MG63 (cell line): ENCODE data around the gene CPSF7. TPM values are rescaled to one million over a fixed set of nuclear protein-coding genes. Genes with fewer than 3 reads are reported as not detected.
"Not testable (repeated sequence)": the region's sequence is repeated elsewhere in the genome, so short reads cannot be mapped to it uniquely, and the experiment has no call there.

Experiments
- DNase-seq: peaks from one replicate; pipeline ENCODE4 v3.0.0-alpha.2; 2020
- H3K27me3 ChIP-seq: fragments of 250-450 bp; sonication (Bioruptor Pico); 2 replicates; pipeline ENCODE4 v1.5.1; 2020; ENCODE audit warnings: mild to moderate bottlenecking, moderate library complexity
- H3K36me3 ChIP-seq: fragments of 250-450 bp; sonication (Bioruptor Pico); 2 replicates; pipeline ENCODE4 v1.5.1; 2020; ENCODE audit warnings: mild to moderate bottlenecking, moderate library complexity
- H3K4me3 ChIP-seq: fragments of 250-450 bp; sonication (Bioruptor Pico); 2 replicates; pipeline ENCODE4 v1.5.1; 2020; ENCODE audit warnings: mild to moderate bottlenecking, moderate library complexity
- H3K9me3 ChIP-seq: fragments of 250-450 bp; sonication (Bioruptor Pico); 2 replicates; pipeline ENCODE4 v1.5.1; 2020; ENCODE audit warnings: mild to moderate bottlenecking, moderate library complexity
- total RNA-seq: library from RNA; depleted of rRNA; stranded (reverse); fragments of >200 nt; shearing (Covaris generic); gene quantifications from 2 replicates; pipeline ENCODE4 v1.2.3, GENCODE V29; 2014; ENCODE audit warnings: low replicate concordance

Gene CPSF7
- total RNA-seq, 1 experiment from 2014 or later, result 40.3 TPM

GRCh38 chr11:61447601-61448551 is 18.1 kb upstream of the CPSF7 start:
- Histone ChIP-seq H3K27me3 (no peaks in the 10 kb centered on the region), H3K9me3 (no peaks in the 10 kb centered on the region), H3K36me3 (peaks cover 67% of the 10 kb centered on the region), H3K4me3 (no peak overlapping the region)
- DNase-seq, result no peak

DNA sequence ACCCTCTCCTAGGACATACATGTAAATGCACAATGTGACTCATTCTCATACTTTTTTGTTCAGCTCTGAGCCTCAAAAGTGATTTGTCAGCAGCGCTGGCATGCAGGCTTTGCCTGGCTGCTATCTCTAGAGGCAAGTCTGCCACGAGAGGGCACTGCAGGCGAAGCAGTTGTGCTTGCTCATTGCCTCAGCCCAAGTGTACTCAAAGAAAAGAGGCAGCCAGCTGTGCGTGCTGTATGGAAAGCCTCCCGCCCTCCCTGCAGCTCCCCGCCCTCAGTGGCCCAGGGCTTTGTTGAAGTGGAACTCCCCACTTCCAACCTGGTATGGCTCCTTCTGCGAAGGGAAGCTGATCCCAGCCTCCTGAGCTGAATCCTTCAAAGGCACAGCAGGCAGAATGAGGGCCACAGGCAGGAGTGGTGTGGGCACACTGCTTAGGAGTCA is 16.5 kb upstream of the CPSF7 start:
- DNase-seq, result peak; percentile 92
- peaks cover 75% of the 10 kb centered on the region for H3K36me3 ChIP-seq

GRCh38 chr11:61445516-61445915 is 15.7 kb upstream of the CPSF7 start:
- no peaks in the 10 kb centered on the region for H3K27me3 ChIP-seq
- peaks cover 78% of the 10 kb centered on the region for H3K36me3 ChIP-seq
- H3K9me3 ChIP-seq, result no peaks in the 10 kb centered on the region
- DNase-seq, result no peak
- H3K4me3 ChIP-seq, result no peak overlapping the region

More for the DNA sequence above, 16.5 kb upstream of the CPSF7 start:
- Histone ChIP-seq H3K9me3 (no peaks in the 10 kb centered on the region), H3K27me3 (no peaks in the 10 kb centered on the region), H3K4me3 (no peak overlapping the region)

- H3K4me3 ChIP-seq, result no peak overlapping the region
- no peaks in the 10 kb centered on the region for H3K9me3 ChIP-seq
- peaks cover 85% of the 10 kb centered on the region for H3K36me3 ChIP-seq
- DNase-seq, result no peak
- H3K27me3 ChIP-seq, result no peaks in the 10 kb centered on the region
Measured at GRCh38 chr11:61442616-61443015, 12.8 kb upstream of the CPSF7 start.

DNA sequence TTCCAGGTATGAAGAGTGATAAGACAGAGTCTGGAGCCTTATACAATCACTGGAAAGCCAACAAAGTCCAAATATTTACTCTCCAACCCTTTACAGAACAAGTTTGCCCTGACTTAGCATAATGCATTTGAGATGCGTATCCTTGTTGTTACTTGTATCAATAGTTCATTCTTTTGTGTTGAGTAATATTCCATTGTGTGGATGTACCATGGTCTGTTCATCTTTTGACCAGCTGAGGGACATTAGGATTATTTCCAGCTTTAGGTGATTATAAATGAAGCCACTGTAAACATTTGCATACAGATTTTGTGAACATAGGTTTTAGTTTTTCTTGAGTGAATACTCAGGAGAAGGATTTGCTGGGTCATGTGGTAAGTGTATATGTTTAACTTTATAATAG is 9.8 kb upstream of the CPSF7 start:
- no peak for DNase-seq
- Histone ChIP-seq H3K4me3 (no peak overlapping the region), H3K27me3 (no peaks in the 10 kb centered on the region), H3K9me3 (no peaks in the 10 kb centered on the region), H3K36me3 (peaks cover 85% of the 10 kb centered on the region)

GRCh38 chr11:61437496-61437895 is 7.7 kb upstream of the CPSF7 start:
- Histone ChIP-seq H3K27me3 (no peaks in the 10 kb centered on the region), H3K4me3 (no peak overlapping the region), H3K36me3 (peaks cover 78% of the 10 kb centered on the region), H3K9me3 (no peaks in the 10 kb centered on the region)
- DNase-seq, result no peak

DNA sequence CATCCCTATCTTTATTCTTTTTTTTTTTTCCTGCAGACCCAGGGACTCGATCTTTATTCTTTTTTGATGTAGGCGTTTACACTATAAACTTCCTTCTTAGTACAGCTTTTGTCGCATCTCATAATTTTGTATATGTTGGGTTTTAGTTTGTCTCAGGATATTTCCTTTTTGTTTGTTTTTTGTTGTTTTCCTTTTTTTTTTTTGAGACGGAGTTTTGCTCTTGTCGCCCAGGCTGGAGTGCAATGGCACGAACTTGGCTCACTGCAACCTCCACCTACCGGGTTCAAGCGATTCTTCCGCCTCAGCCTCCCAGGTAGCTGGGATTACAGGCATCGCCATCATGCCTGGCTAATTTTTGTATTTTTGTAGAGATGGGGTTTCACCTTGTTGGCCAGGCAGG is 1.1 kb upstream of the CPSF7 start:
- not testable (repeated sequence) for DNase-seq, H3K9me3 ChIP-seq
- H3K36me3 ChIP-seq, result peaks cover 50% of the 10 kb centered on the region

DNA sequence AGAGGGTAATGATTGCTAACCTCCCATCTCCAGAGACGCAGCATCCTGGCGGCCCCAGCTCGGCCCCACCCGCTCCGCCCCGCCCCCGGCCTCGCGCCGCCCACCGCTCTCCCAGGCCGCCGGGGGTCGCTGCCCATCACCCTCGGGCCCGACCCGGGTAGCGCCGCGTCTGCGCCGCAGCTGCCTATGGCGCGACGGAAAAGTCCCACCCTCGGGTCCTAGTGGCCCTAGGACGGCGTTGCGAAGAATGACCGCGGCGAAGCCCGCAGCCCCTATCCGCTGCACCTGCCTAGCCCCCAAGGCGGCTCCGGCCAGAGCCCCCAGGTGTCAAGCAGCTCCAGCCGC is 457 bp downstream of the CPSF7 start:
- Histone ChIP-seq H3K27me3 (no peaks in the 10 kb centered on the region), H3K4me3 (peak overlapping the region; percentile 74), H3K9me3 (no peaks in the 10 kb centered on the region), H3K36me3 (peaks cover 55% of the 10 kb centered on the region)
- DNase-seq, result peak; percentile 74

More for the DNA sequence above, 1.1 kb upstream of the CPSF7 start:
- not testable (repeated sequence) for H3K27me3 ChIP-seq
- H3K4me3 ChIP-seq, result peak overlapping the region; percentile 74

- Histone ChIP-seq H3K36me3 (peaks cover 81% of the 10 kb centered on the region), H3K27me3 (no peaks in the 10 kb centered on the region), H3K4me3 (no peak overlapping the region), H3K9me3 (no peaks in the 10 kb centered on the region)
- no peak for DNase-seq
Measured at GRCh38 chr11:61425367-61426131, 4.2 kb downstream of the CPSF7 start.

DNA sequence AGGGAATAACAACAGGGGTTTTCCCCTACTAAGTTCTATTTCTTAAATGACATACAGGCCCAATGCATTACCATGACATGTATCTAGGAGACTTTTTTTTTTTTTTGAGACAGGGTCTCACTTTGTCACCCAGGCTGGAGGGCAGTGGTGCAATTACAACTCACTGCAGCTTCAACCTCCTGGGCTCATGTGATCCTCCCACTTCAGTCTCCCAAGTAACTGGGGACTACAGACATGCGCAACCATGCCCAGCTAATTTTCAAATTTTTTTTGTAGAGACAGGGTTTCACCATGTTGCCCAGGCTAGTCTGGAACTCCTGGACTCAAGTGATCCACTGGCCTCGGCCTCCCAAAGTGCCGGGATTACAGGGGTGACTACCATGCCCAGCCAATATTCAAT is 7.5 kb downstream of the CPSF7 start:
- H3K27me3 ChIP-seq, result no peaks in the 10 kb centered on the region
- no peaks in the 10 kb centered on the region for H3K9me3 ChIP-seq
- H3K4me3 ChIP-seq, result no peak overlapping the region
- DNase-seq, result no peak
- peaks cover 96% of the 10 kb centered on the region for H3K36me3 ChIP-seq

GRCh38 chr11:61418136-61418535 is 11.6 kb downstream of the CPSF7 start:
- H3K27me3 ChIP-seq, result no peaks in the 10 kb centered on the region
- H3K9me3 ChIP-seq, result no peaks in the 10 kb centered on the region
- H3K36me3 ChIP-seq, result peaks cover 97% of the 10 kb centered on the region
- no peak for DNase-seq
- no peak overlapping the region for H3K4me3 ChIP-seq

- no peak for DNase-seq
- H3K9me3 ChIP-seq, result no peaks in the 10 kb centered on the region
- H3K36me3 ChIP-seq, result peaks cover 100% of the 10 kb centered on the region
- H3K4me3 ChIP-seq, result no peak overlapping the region
- no peaks in the 10 kb centered on the region for H3K27me3 ChIP-seq
Measured at GRCh38 chr11:61417670-61418069, 12.1 kb downstream of the CPSF7 start.

DNA sequence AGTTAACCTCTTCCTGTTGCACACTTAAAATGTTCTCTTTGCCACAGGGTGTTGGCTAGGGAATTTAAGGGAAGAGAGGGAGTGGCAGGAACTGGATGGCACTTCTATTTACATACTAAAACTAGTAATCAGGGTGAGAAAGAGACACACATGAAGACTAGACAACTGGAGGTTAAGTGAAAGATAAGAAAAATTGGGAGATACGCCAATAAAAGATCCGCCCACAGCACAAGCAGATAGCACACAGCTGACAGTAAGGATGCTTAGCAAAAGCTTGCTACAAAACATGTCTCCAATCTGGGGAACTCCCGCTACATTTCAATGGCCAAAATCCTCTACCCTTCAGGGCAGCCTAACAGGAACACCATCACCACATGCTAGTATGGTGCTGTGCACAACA is 12.8 kb downstream of the CPSF7 start:
- Histone ChIP-seq H3K27me3 (no peaks in the 10 kb centered on the region), H3K9me3 (no peaks in the 10 kb centered on the region), H3K36me3 (peaks cover 98% of the 10 kb centered on the region), H3K4me3 (no peak overlapping the region)
- DNase-seq, result no peak

GRCh38 chr11:61415381-61415780 is 14.4 kb downstream of the CPSF7 start:
- H3K27me3 ChIP-seq, result no peaks in the 10 kb centered on the region
- peaks cover 98% of the 10 kb centered on the region for H3K36me3 ChIP-seq
- no peaks in the 10 kb centered on the region for H3K9me3 ChIP-seq
- H3K4me3 ChIP-seq, result no peak overlapping the region
- DNase-seq, result no peak

DNA sequence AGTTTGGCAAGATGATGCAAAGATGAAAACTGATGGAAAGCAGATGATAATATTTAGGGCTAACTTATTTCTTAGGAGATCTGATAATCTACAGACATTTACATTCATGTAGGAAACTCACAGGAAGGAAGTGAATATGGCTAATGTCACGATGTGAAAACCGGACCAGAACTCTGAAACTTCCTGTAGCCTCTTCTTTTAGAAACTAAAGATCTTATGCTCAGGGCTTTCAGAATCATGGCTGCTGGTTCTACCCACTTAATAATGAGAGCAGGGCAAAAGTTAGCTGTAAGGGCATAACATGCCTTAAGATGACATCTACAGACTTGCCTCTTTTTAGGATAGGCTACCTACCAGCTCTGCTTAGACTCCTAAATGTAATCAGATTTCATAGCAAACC is 15.2 kb downstream of the CPSF7 start:
- DNase-seq, result no peak

DNA sequence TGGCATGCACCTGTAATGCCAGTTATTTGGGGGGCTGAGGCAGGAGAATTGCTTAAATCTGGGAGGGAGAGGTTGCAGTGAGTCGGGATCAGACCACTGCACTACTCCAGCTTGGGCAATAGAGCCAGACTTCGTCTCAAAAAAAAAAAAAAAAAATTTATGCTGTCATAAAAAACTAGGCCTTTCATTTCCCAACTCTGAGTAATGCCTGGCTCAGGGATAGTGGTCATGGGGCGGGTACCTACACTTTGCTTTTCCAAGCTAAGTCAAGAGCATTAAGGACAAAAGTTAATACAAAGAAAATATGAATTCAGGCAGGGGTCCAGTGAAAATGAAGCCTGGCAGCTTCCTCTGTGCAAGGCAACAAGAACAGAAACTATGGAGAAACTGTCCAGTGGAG is 16.3 kb downstream of the CPSF7 start:
- no peaks in the 10 kb centered on the region for H3K27me3 ChIP-seq
- DNase-seq, result peak; percentile 56
- no peaks in the 10 kb centered on the region for H3K9me3 ChIP-seq
- no peak overlapping the region for H3K4me3 ChIP-seq
- peaks cover 96% of the 10 kb centered on the region for H3K36me3 ChIP-seq

More for the DNA sequence above, 15.2 kb downstream of the CPSF7 start:
- H3K27me3 ChIP-seq, result no peaks in the 10 kb centered on the region
- H3K36me3 ChIP-seq, result peaks cover 98% of the 10 kb centered on the region
- no peak overlapping the region for H3K4me3 ChIP-seq
- H3K9me3 ChIP-seq, result no peaks in the 10 kb centered on the region

GRCh38 chr11:61411589-61411988 is 18.2 kb downstream of the CPSF7 start:
- Histone ChIP-seq H3K4me3 (no peak overlapping the region), H3K36me3 (peaks cover 94% of the 10 kb centered on the region), H3K9me3 (no peaks in the 10 kb centered on the region), H3K27me3 (no peaks in the 10 kb centered on the region)
- DNase-seq, result no peak
